HG03342 (cell line): ENCODE measurements around the gene TAX1BP1.

Experiments
- ATAC-seq: cut with Tn5 transposase; IDR thresholded peaks from one replicate; pipeline ENCODE4 v1.9.1; 2021; ENCODE audit warnings: mild to moderate bottlenecking, moderate library complexity; ENCODE audit not compliant: unreplicated experiment

Gene TAX1BP1

GRCh38 chr7:27777662-27778061 is 37.7 kb downstream of the TAX1BP1 start:
- no peak for ATAC-seq

- ATAC-seq = no peak
Observed at GRCh38 chr7:27779873-27780272, 39.9 kb downstream of the TAX1BP1 start.

GRCh38 chr7:27781188-27781587 is 41.2 kb downstream of the TAX1BP1 start:
- no peak for ATAC-seq

GRCh38 chr7:27782849-27783248 is 42.9 kb downstream of the TAX1BP1 start:
- no peak for ATAC-seq

- no peak for ATAC-seq
Observed at GRCh38 chr7:27784399-27785053, 44.6 kb downstream of the TAX1BP1 start.

GRCh38 chr7:27788437-27788836 is 48.5 kb downstream of the TAX1BP1 start:
- no peak for ATAC-seq

- ATAC-seq = no peak
Observed at GRCh38 chr7:27793780-27794179, 53.8 kb downstream of the TAX1BP1 start.

GRCh38 chr7:27795977-27796376 is 56.0 kb downstream of the TAX1BP1 start:
- ATAC-seq = no peak

GRCh38 chr7:27799212-27799611 is 59.2 kb downstream of the TAX1BP1 start:
- no peak for ATAC-seq

GRCh38 chr7:27802999-27803398 is 63.0 kb downstream of the TAX1BP1 start:
- ATAC-seq = no peak

- ATAC-seq = no peak
Observed at GRCh38 chr7:27804139-27804538, 64.2 kb downstream of the TAX1BP1 start.

GRCh38 chr7:27808626-27809025 is 68.7 kb downstream of the TAX1BP1 start:
- ATAC-seq = no peak

- no peak for ATAC-seq
Observed at GRCh38 chr7:27810186-27810585, 70.2 kb downstream of the TAX1BP1 start.

GRCh38 chr7:27812706-27813105 is 72.7 kb downstream of the TAX1BP1 start:
- no peak for ATAC-seq

- no peak for ATAC-seq
Observed at GRCh38 chr7:27822245-27822644, 82.3 kb downstream of the TAX1BP1 start.

- no peak for ATAC-seq
Observed at GRCh38 chr7:27825891-27826290, 85.9 kb downstream of the TAX1BP1 start.

- ATAC-seq = no peak
Observed at GRCh38 chr7:27826357-27826756, 86.4 kb downstream of the TAX1BP1 start.

GRCh38 chr7:27834179-27834921 is 94.4 kb downstream of the TAX1BP1 start:
- ATAC-seq = no peak

GRCh38 chr7:27835376-27835775 is 95.4 kb downstream of the TAX1BP1 start:
- no peak for ATAC-seq

- no peak for ATAC-seq
Observed at GRCh38 chr7:27836536-27836935, 96.6 kb downstream of the TAX1BP1 start.

- ATAC-seq = no peak
Observed at GRCh38 chr7:27839099-27839498, 99.1 kb downstream of the TAX1BP1 start.

GRCh38 chr7:27840313-27840712 is 100.4 kb downstream of the TAX1BP1 start:
- no peak for ATAC-seq
